ENCODE data around the gene ITPR1. TPM values are rescaled to one million over a fixed set of nuclear protein-coding genes. Genes with fewer than 3 reads are reported as not detected.

The ITPR1 gene
- total and polyA plus RNA-seq, 4 donors: 9.3 to 43.7 (median 20.9) TPM

DNA sequence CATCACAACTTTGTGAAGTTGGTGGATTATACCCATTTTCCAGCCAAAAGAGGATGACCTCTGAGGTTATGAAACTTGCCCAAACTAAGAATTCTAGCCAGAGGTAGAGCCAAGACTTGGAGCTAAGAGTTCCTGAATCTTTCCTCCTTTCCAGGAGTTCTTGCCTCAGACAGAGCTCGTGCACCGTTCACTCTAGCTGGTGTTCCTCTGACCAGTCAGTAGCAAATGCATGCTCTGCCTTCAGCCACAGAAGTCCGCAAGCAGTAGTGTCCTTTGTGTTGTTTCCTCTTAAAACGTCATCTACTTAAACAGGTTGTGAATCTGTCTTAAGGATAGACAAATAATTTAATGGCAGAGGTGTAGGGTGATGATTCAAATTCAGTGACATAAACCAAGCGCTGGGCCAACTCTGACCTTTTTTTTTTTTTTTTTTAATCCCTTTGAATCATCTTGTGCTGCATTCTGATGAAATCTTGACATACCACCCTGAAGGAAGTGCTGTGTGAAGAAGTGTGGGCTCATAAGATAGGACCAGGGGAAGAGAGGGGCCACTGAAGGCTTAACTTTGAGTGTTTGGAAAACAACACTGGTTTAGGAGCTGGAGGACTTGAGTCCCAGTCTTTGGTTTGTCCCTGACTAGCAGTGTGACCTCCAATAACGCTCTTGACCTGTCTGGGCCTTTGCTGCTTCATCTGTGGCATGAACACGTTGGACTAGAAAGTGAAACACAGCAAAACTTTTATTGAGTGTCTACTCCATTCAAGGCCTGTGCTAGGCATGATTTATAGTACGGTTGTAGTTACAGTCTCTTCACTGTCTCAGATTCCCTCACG, 53.4 kb downstream of the ITPR1 start:
- Histone ChIP-seq H3K36me3 (ENCODE audit: control insufficient read depth, insufficient read depth, low read length) (no peaks in the 10 kb centered on the region), H3K27me3 (ENCODE audit: control insufficient read depth, insufficient read depth, low read length) (no peaks in the 10 kb centered on the region), H3K4me1 (ENCODE audit: control insufficient read depth, insufficient read depth, low read length) (peaks cover 3% of the 10 kb centered on the region), H3K9me3 (ENCODE audit: control insufficient read depth, insufficient read depth, low read length) (no peaks in the 10 kb centered on the region), H3K27ac (ENCODE audit: low read depth, low read length) (no peak overlapping the region), H3K4me3 (ENCODE audit: low read depth, low read length) (no peak overlapping the region)
- no peak for DNase-seq (ENCODE audit: low read depth in 4 of 6, low spot score in 6 of 6)
- WGBS (ENCODE audit: insufficient coverage): 100% methylated on average over 4 of the region's 9 CpGs

DNA sequence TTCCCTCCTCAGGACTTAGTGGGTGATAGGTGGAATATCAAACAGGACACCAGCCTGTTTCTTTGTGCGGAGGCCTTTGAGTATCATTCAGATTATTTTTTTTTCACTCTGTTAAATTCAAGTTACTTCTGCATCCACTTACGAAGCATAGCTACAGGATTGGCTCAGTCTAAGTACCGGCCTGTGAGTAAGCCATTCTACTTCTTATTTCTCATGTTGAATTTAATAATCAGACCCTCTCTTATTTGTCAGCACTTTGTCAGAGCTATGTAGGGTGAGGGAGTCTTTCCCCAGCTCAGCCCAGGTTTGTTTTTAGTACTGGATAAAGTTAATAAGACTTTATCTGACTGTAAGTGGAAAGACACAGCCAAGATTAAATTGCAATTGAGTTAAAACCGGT, 54.7 kb downstream of the ITPR1 start:
- WGBS (ENCODE audit: insufficient coverage): no CpG with 5 or more reads among the region's 4 CpGs
- H3K36me3 ChIP-seq (ENCODE audit: control insufficient read depth, insufficient read depth, low read length): no peaks in the 10 kb centered on the region
- H3K4me1 ChIP-seq (ENCODE audit: control insufficient read depth, insufficient read depth, low read length): peaks cover 3% of the 10 kb centered on the region
- H3K27me3 ChIP-seq (ENCODE audit: control insufficient read depth, insufficient read depth, low read length): no peaks in the 10 kb centered on the region
- H3K27ac ChIP-seq (ENCODE audit: low read depth, low read length): no peak overlapping the region
- no peak overlapping the region for H3K4me3 ChIP-seq (ENCODE audit: low read depth, low read length)
- DNase-seq (ENCODE audit: low read depth in 4 of 6, low spot score in 6 of 6): no peak
- H3K9me3 ChIP-seq (ENCODE audit: control insufficient read depth, insufficient read depth, low read length): no peaks in the 10 kb centered on the region

DNA sequence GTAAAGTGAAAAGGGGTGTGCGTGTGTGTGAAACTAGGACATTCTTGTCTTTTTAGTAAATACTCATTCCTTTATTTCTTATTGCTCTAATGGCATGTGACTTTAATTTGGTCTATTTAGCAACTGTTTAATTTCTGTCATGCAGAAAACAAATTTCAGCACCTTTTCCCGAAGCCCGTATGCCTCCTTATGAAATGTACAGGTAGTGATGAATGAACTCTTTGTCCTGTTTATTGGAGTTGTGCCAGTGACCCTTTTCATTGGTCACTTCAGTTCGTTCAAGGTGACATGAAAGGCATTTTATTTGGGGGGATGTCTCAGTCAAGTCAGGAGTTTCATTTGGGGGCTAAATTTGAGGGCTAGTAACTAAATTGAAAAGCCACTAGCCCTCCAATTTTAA, 55.2 kb downstream of the ITPR1 start:
- Histone ChIP-seq H3K4me3 (ENCODE audit: low read depth, low read length) (no peak overlapping the region), H3K36me3 (ENCODE audit: control insufficient read depth, insufficient read depth, low read length) (no peaks in the 10 kb centered on the region), H3K4me1 (ENCODE audit: control insufficient read depth, insufficient read depth, low read length) (peaks cover 3% of the 10 kb centered on the region), H3K27me3 (ENCODE audit: control insufficient read depth, insufficient read depth, low read length) (no peaks in the 10 kb centered on the region), H3K27ac (ENCODE audit: low read depth, low read length) (no peak overlapping the region), H3K9me3 (ENCODE audit: control insufficient read depth, insufficient read depth, low read length) (no peaks in the 10 kb centered on the region)
- WGBS (ENCODE audit: insufficient coverage): 20% methylated on average over 1 of the region's 4 CpGs
- DNase-seq (ENCODE audit: low read depth in 4 of 6, low spot score in 6 of 6): no peak

DNA sequence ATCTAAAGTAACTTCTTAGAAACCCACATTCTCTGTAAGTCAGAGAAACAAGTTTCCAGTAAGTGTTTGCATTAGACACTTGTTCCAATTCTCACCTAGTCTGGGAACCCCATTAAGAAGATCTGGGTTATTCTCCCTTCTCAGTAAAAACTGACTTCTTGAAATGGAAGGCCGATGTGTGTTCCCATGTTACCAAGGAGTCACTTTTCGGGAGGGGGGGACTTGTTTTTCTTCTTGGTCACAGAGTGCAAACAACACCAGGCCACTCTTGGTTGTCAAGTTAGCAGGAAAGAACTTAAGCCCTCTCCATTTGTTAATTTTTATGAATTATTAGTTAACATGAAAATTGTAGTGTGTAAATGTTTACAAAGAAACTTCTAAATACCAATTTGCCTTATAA, 55.6 kb downstream of the ITPR1 start:
- H3K27ac ChIP-seq (ENCODE audit: low read depth, low read length): no peak overlapping the region
- H3K4me3 ChIP-seq (ENCODE audit: low read depth, low read length): no peak overlapping the region
- WGBS (ENCODE audit: insufficient coverage): 100% methylated on average over 1 of the region's 2 CpGs
- H3K36me3 ChIP-seq (ENCODE audit: control insufficient read depth, insufficient read depth, low read length): no peaks in the 10 kb centered on the region
- H3K9me3 ChIP-seq (ENCODE audit: control insufficient read depth, insufficient read depth, low read length): no peaks in the 10 kb centered on the region
- no peak for DNase-seq (ENCODE audit: low read depth in 4 of 6, low spot score in 6 of 6)
- no peaks in the 10 kb centered on the region for H3K27me3 ChIP-seq (ENCODE audit: control insufficient read depth, insufficient read depth, low read length)
- H3K4me1 ChIP-seq (ENCODE audit: control insufficient read depth, insufficient read depth, low read length): peaks cover 3% of the 10 kb centered on the region

DNA sequence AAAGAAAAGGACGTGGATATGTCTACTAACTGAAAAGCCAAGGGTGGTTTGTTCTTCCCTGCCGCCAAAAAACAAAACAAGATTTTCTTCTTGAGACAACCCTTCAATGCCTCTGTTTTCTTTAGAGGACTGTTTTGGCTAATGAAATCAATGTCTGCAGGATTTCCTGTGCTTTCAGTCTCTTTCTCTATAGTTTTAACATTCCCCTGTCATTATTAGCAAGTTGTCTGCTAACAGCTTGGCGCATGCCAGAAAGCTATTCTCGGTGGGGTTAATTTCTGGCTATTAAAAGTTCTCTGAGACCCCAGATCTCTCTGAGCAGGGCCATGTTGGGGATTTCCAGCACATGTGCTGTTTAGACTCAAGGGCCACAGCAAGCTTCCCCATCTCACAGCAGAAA, 56.7 kb downstream of the ITPR1 start:
- Histone ChIP-seq H3K9me3 (ENCODE audit: control insufficient read depth, insufficient read depth, low read length) (no peaks in the 10 kb centered on the region), H3K4me3 (ENCODE audit: low read depth, low read length) (no peak overlapping the region), H3K4me1 (ENCODE audit: control insufficient read depth, insufficient read depth, low read length) (peaks cover 3% of the 10 kb centered on the region), H3K27ac (ENCODE audit: low read depth, low read length) (no peak overlapping the region), H3K36me3 (ENCODE audit: control insufficient read depth, insufficient read depth, low read length) (no peaks in the 10 kb centered on the region), H3K27me3 (ENCODE audit: control insufficient read depth, insufficient read depth, low read length) (no peaks in the 10 kb centered on the region)
- WGBS (ENCODE audit: insufficient coverage): 81% methylated on average over 2 of the region's 4 CpGs
- no peak for DNase-seq (ENCODE audit: low read depth in 4 of 6, low spot score in 6 of 6)

DNA sequence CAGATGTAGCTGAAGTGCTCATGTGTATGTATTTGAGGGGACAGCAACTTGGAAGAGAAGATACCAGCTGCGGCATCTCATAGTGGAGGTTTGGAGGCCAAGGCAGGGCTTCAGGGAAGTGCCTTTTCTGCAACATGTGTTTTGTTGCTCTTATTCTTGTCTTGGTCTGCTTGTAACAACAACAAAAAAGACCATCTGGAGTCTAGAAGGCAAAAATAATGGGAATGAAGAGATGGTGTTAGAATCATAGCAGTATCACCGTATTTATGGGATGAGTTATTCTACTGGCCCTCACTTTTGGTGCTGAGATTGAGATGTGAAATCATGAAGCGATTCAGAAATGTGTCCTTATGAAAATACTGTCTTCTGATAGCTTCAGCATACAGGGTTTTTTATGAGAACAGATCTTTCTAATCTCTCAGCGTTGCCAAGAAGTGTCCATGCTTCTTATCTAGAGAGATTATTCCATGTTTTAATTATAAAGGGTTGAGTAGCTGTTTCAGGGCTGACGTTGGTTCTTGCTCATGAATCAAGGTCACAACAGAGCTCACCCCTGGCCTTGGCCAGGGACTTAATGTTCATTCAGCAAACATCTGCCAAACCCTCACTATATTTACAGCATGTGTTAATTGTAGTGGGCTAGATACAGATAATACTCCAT, 58.0 kb downstream of the ITPR1 start:
- no peak overlapping the region for H3K4me3 ChIP-seq (ENCODE audit: low read depth, low read length)
- WGBS (ENCODE audit: insufficient coverage): 86% methylated on average over 1 of the region's 5 CpGs
- no peaks in the 10 kb centered on the region for H3K36me3 ChIP-seq (ENCODE audit: control insufficient read depth, insufficient read depth, low read length)
- DNase-seq (ENCODE audit: low read depth in 4 of 6, low spot score in 6 of 6): no peak
- H3K9me3 ChIP-seq (ENCODE audit: control insufficient read depth, insufficient read depth, low read length): no peaks in the 10 kb centered on the region
- H3K27ac ChIP-seq (ENCODE audit: low read depth, low read length): no peak overlapping the region
- no peaks in the 10 kb centered on the region for H3K27me3 ChIP-seq (ENCODE audit: control insufficient read depth, insufficient read depth, low read length)
- peaks cover 3% of the 10 kb centered on the region for H3K4me1 ChIP-seq (ENCODE audit: control insufficient read depth, insufficient read depth, low read length)

DNA sequence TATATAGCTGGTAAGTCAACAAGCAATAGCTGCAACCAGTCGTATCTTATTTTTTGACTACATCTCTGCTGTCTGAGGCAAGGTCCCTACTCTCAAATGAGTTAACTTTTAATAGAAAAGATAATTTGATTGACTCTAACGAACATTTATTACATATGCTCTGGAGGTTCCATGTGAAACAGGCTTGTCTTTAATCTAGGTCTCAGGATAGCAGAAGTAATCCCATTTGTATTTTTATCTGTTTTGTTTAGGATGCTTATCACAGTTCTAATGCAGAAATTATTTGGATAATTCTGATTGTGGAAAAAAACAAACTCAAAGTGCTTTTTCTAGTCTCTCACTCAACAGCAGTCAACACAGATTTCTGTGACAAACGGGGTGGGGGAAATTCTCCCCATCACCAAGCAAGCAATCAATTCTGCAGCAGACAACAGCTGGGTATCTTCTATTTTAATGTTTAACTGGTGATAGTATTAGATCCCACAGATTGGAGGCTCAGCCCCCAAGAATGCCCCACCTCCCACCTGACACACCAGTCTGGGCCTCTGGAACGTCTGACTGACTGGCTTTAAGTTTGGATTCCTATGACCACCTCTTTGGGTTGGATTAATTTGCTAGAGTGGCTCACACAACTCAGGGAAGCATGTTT, 58.8 kb downstream of the ITPR1 start:
- H3K4me1 ChIP-seq (ENCODE audit: control insufficient read depth, insufficient read depth, low read length): peaks cover 3% of the 10 kb centered on the region

DNA sequence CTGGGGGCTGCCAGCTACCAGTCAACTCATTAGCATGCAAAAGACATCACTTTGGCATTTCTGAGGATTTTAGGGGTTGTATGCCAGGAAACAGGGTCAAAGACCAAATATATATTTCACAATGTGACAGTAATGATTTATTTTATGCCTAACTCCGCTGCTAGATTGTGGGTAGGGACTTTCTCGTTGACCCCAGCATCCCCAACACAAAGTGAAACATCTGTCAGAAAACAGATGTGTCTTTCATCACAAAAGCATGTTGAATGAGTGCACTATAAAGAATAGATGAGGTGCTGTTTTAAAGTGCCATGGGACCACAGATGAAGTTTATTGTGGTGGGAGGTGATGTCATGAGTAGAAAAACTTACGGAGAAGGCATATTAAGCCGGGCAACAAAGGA, 59.7 kb downstream of the ITPR1 start:
- Histone ChIP-seq H3K36me3 (ENCODE audit: control insufficient read depth, insufficient read depth, low read length) (no peaks in the 10 kb centered on the region), H3K27ac (ENCODE audit: low read depth, low read length) (no peak overlapping the region), H3K4me3 (ENCODE audit: low read depth, low read length) (no peak overlapping the region), H3K9me3 (ENCODE audit: control insufficient read depth, insufficient read depth, low read length) (no peaks in the 10 kb centered on the region), H3K4me1 (ENCODE audit: control insufficient read depth, insufficient read depth, low read length) (peaks cover 3% of the 10 kb centered on the region), H3K27me3 (ENCODE audit: control insufficient read depth, insufficient read depth, low read length) (no peaks in the 10 kb centered on the region)
- 68% methylated on average over 4 of the region's 4 CpGs for WGBS (ENCODE audit: insufficient coverage)
- DNase-seq (ENCODE audit: low read depth in 4 of 6, low spot score in 6 of 6): no peak

More for the DNA sequence above, 58.8 kb downstream of the ITPR1 start:
- Histone ChIP-seq H3K9me3 (ENCODE audit: control insufficient read depth, insufficient read depth, low read length) (no peaks in the 10 kb centered on the region), H3K27me3 (ENCODE audit: control insufficient read depth, insufficient read depth, low read length) (no peaks in the 10 kb centered on the region), H3K27ac (ENCODE audit: low read depth, low read length) (no peak overlapping the region), H3K36me3 (ENCODE audit: control insufficient read depth, insufficient read depth, low read length) (no peaks in the 10 kb centered on the region), H3K4me3 (ENCODE audit: low read depth, low read length) (no peak overlapping the region)
- DNase-seq (ENCODE audit: low read depth in 4 of 6, low spot score in 6 of 6): no peak
- WGBS (ENCODE audit: insufficient coverage): 100% methylated on average over 1 of the region's 4 CpGs

DNA sequence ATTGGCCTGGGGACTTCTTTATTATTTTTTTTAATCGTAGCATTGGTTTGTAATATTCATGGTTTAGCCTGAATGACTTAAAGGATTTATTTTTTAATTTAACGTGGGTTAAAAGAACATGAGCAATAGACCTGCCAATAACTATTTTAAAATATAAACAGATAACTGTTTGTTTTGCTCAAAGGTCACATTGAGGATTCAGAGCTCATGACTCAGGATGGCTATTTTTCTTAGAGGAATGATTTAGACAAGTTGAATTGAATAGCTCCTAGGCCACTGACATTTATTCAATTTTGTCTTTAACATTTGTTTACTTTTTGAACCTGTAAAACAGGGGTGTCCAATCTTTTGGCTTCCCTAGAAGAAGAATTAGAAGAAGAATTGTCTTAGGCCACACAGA, 68.5 kb downstream of the ITPR1 start:
- H3K4me3 ChIP-seq (ENCODE audit: low read depth, low read length): no peak overlapping the region
- H3K9me3 ChIP-seq (ENCODE audit: control insufficient read depth, insufficient read depth, low read length): peaks cover 2% of the 10 kb centered on the region
- H3K36me3 ChIP-seq (ENCODE audit: control insufficient read depth, insufficient read depth, low read length): no peaks in the 10 kb centered on the region
- no CpG with 5 or more reads among the region's 2 CpGs for WGBS (ENCODE audit: insufficient coverage)
- no peak for DNase-seq (ENCODE audit: low read depth in 4 of 6, low spot score in 6 of 6)
- H3K27ac ChIP-seq (ENCODE audit: low read depth, low read length): no peak overlapping the region
- no peaks in the 10 kb centered on the region for H3K4me1 ChIP-seq (ENCODE audit: control insufficient read depth, insufficient read depth, low read length)
- no peaks in the 10 kb centered on the region for H3K27me3 ChIP-seq (ENCODE audit: control insufficient read depth, insufficient read depth, low read length)
